Lung (tissue), 12 donors: ENCODE results near the gene PEPD. TPM values are rescaled to one million over a fixed set of nuclear protein-coding genes. Genes with fewer than 3 reads are reported as not detected.

Experiments used
- ATAC-seq: fragments of 200-7000 bp; cut with Tn5 transposase; one replicate; pipeline ENCODE4 v1.9.1; 2020; ENCODE audit warnings: moderate number of reproducible peaks; ENCODE audit not compliant: insufficient read depth, low FRiP score
- DNase-seq, 3 donors: peaks; one replicate each; pipeline ENCODE4 v3.0.0-alpha.2; 2013 to 2017
- H3K27ac ChIP-seq, 2 donors: one replicate each; pipeline ENCODE4 v1.5.1; 2013; ENCODE audit warnings: mild to moderate bottlenecking in 2 of 2, moderate library complexity in 2 of 2, control low read depth in 1 of 2, inconsistent platforms in 1 of 2, low read depth in 1 of 2, low read length in 1 of 2
- H3K27me3 ChIP-seq, 3 donors: one replicate each; pipeline ENCODE4 v1.5.1; 2013; ENCODE audit warnings: low read length in 2 of 3; ENCODE audit not compliant: control insufficient read depth in 3 of 3, insufficient read depth in 3 of 3
- H3K36me3 ChIP-seq, 4 donors: one replicate each; pipeline ENCODE4 v1.5.1; 2013; ENCODE audit warnings: low read length in 4 of 4, mild to moderate bottlenecking in 1 of 4, moderate library complexity in 1 of 4; ENCODE audit not compliant: control insufficient read depth in 4 of 4, insufficient read depth in 4 of 4
- H3K4me1 ChIP-seq, 5 donors: one replicate each; pipeline ENCODE4 v1.5.1; 2013; ENCODE audit warnings: low read length in 5 of 5, mild to moderate bottlenecking in 2 of 5, moderate library complexity in 1 of 5; ENCODE audit not compliant: control insufficient read depth in 5 of 5, insufficient read depth in 5 of 5
- H3K4me3 ChIP-seq: one replicate; pipeline ENCODE4 v1.5.1; 2013; ENCODE audit warnings: mild to moderate bottlenecking, control low read depth, moderate library complexity
- H3K9ac ChIP-seq, 2 donors: one replicate each; pipeline ENCODE4 v1.5.1; 2013; ENCODE audit warnings: low read length in 2 of 2, control low read depth in 1 of 2; ENCODE audit not compliant: insufficient read depth in 1 of 2
- H3K9me3 ChIP-seq, 4 donors: one replicate each; pipeline ENCODE4 v1.5.1; 2013; ENCODE audit warnings: low read length in 3 of 4, mild to moderate bottlenecking in 1 of 4, moderate library complexity in 1 of 4; ENCODE audit not compliant: control insufficient read depth in 4 of 4, insufficient read depth in 3 of 4
- CTCF ChIP-seq: IDR thresholded peaks from 2 replicates; pipeline ENCODE4 v1.5.1; 2012; ENCODE audit warnings: mild to moderate bottlenecking; ENCODE audit errors: control extremely low read depth, extremely low read depth
- WGBS, 2 donors: extraction: QIAGEN DNeasy Blood & Tissue Kit; methylation state at CpG; one replicate each; pipeline ENCODE4 v1.1.7; 2013; 5-methylcytosine and 5-hydroxymethylcytosine counted together
- polyA plus RNA-seq, 2 donors: library from polyadenylated mRNA; stranded (reverse); fragments of 200-250 nt; gene quantifications; one replicate each; pipeline ENCODE4 v1.2.1, GENCODE V29; 2013
- total RNA-seq, 2 donors: library from RNA; depleted of rRNA in 1 of 2; stranded (reverse); fragments of >200 nt in 1 of 2; gene quantifications; one replicate each; pipeline ENCODE4 v1.2.1, GENCODE V29; 2014 to 2021
- donor health status: control.
- donor health status: control.
- donor health status: Bipolar disorder and iron deficiency.
- donor health status: healthy.
- donor health status: DM: yes; HTN: yes; CAD: no.

PEPD gene
- total and polyA plus RNA-seq, 4 donors, result 29.6 to 88.2 (median 73.4) TPM

- no peak for ATAC-seq
These were observed 32.8 kb upstream of the PEPD start for GRCh38 chr19:33554391-33554790.

DNA sequence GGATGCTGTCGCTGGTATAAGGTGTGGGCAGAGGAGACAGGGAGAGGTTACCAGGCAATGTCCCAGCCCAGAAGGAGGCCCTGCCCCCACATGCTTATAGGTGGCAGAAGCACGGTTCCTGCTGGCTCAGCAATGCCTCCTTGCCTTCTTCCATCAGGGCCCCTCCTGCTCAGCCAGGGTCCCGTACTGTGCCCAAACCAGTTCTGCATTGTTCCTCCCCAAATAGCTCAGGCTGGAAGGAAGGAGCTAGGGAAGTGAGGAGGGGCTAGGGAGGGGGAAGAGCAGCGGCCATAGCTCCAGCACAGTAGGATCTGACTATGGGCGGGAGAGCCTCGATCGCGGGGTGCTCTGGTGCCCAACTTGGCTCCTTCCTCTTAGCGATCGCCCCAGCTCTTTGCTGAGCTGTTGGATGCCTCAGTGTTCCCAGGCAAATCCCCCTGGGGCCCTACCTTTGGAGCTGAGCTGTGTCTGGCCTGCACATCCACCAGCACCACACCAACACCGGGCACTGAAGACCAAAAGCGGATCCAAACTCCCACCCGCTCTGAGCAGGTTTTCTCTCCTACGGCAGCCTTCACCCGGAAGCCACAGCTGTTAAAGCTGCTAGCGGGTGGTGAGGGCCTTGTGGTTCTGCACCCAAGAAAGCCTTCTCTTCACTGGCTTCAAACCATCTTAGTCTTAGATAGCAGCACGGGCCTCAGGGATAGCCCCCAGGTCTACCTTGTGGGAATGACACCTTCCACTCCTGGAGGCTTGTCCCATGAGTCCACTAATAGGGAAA is 32.1 kb upstream of the PEPD start:
- WGBS, 2 donors, result 80 to 91% methylated on average over 17 of the region's 17 CpGs
- no peak for DNase-seq
- Histone ChIP-seq H3K9ac (no peak overlapping the region), H3K9me3 (peaks cover 0 to 4% (median 0%) of the 10 kb centered on the region in 4 donors), H3K27me3 (peaks cover 0 to 8% (median 0%) of the 10 kb centered on the region in 3 donors), H3K4me3 (no peak overlapping the region), H3K4me1 (no peaks in the 10 kb centered on the region), H3K27ac (no peak overlapping the region), H3K36me3 (no peaks in the 10 kb centered on the region)
- TF ChIP-seq CTCF, result no peak
- ATAC-seq, result no peak

More at GRCh38 chr19:33554391-33554790, 32.8 kb upstream of the PEPD start:
- no peak for DNase-seq
- Histone ChIP-seq H3K36me3 (no peaks in the 10 kb centered on the region), H3K9ac (no peak overlapping the region), H3K9me3 (peaks cover 0 to 4% (median 0%) of the 10 kb centered on the region in 4 donors), H3K4me3 (no peak overlapping the region), H3K27ac (no peak overlapping the region), H3K27me3 (peaks cover 0 to 9% (median 0%) of the 10 kb centered on the region in 3 donors), H3K4me1 (no peaks in the 10 kb centered on the region)
- 90 to 94% methylated on average over 9 of the region's 9 CpGs for WGBS, 2 donors
- TF ChIP-seq CTCF, result no peak

DNA sequence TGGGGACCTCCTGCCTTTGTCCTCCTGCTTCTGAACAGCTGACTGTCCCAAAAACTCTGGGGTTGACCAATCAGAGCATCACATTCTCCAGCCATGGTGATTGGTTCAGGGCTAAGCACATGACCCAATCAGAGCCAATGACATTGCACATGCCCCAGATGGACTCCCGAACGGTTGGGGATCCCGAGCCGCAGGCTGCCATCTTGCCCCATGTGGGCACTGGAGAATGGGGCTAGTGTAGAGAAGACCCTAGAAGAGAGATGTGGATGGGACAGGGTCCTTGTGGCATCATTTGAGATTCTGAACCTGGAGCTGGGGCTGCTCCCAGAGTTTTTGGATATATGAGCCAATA is 31.3 kb upstream of the PEPD start:
- H3K27ac ChIP-seq, result no peak overlapping the region
- ATAC-seq (no peak), DNase-seq (no peak)
- H3K4me1 ChIP-seq, result no peaks in the 10 kb centered on the region
- no peak overlapping the region for H3K9ac ChIP-seq
- no peaks in the 10 kb centered on the region for H3K36me3 ChIP-seq
- no peak for TF ChIP-seq CTCF
- peaks cover 0 to 4% (median 0%) of the 10 kb centered on the region in 4 donors for H3K9me3 ChIP-seq
- WGBS, 2 donors, result 95 to 97% methylated on average over 4 of the region's 4 CpGs
- peaks cover 0 to 8% (median 0%) of the 10 kb centered on the region in 3 donors for H3K27me3 ChIP-seq
- no peak overlapping the region for H3K4me3 ChIP-seq
